GM18517 (cell line): Measurements from ENCODE around the gene GRIPAP1.

ENCODE experiments used
- ATAC-seq: cut with Tn5 transposase; IDR thresholded peaks from one replicate; pipeline ENCODE4 v1.9.1; 2021; ENCODE audit warnings: mild to moderate bottlenecking, moderate library complexity; ENCODE audit not compliant: unreplicated experiment

GRIPAP1 gene

DNA sequence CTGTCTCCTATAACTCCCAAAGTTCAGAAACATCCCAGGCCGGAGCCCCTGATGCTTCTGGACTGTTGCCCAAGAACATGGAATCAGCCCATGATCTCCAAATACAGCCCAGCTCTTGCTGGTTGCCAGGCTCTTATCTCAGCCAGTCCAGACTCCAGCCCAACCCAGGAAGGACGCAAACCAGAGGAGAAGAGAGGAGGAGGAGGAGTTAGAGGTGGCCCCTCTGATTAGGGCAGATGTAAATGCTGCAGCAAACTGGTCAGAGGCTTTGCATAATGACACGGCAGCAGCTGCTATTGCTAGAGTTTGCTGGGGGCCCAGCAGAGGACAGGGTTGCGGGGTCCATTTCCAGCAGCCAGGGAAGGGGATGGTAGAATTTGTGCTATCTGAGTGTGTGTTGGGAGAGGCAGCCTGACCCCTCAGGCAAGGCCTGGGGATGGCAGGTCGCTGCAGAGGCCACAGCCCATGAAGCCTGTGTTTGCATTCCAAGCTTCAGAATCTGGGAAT is 40.4 kb downstream of the GRIPAP1 start:
- no peak for ATAC-seq

DNA sequence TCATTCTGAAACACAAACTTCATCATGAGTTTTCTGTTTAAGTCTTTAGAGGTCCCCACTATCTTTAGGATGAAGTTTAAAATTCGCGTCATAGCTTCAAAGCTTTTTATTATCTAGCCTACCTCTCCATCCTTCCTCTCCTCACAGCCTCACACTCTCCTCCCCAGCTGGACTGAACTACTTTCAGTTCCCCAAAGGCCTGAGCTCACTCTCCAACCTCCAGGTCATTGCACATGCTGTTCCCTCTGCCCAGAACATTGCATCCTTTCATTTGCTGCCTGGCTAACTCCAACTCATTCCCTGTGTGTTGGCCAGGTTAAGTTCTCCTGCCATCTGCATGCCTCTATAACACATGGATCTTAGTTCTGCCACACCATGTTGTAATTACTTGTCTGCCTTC is 41.8 kb downstream of the GRIPAP1 start:
- no peak for ATAC-seq

GRCh38 chrX:48958635-48959094 is 43.4 kb downstream of the GRIPAP1 start:
- ATAC-seq, result no peak

GRCh38 chrX:48957827-48958634 is 44.0 kb downstream of the GRIPAP1 start:
- peak; percentile 76 for ATAC-seq

DNA sequence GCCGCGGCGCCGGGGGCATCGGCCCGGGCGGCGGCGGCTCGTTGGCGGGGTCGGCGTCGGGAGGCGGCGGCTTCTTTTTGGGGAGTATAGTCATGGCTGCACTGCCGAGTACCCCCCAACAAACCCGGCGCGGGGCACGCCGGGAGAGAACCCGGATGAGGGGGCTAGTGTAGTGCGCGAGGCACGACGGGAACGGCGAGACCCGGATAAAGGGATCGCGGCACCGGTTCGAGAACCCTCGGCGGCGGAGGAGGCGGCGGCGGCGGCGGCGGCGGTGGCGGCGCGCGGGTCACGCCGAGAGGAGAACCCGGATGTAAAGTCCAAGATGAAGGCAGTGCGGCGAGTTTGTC is 44.6 kb downstream of the GRIPAP1 start, which contains the start of gene OTUD5:
Gene OTUD5 (minus strand): TSS at position 131 of the 350 bp plus-strand sequence. CDS start 37 bp downstream, at position 94.
- ATAC-seq, result peak; percentile 37

DNA sequence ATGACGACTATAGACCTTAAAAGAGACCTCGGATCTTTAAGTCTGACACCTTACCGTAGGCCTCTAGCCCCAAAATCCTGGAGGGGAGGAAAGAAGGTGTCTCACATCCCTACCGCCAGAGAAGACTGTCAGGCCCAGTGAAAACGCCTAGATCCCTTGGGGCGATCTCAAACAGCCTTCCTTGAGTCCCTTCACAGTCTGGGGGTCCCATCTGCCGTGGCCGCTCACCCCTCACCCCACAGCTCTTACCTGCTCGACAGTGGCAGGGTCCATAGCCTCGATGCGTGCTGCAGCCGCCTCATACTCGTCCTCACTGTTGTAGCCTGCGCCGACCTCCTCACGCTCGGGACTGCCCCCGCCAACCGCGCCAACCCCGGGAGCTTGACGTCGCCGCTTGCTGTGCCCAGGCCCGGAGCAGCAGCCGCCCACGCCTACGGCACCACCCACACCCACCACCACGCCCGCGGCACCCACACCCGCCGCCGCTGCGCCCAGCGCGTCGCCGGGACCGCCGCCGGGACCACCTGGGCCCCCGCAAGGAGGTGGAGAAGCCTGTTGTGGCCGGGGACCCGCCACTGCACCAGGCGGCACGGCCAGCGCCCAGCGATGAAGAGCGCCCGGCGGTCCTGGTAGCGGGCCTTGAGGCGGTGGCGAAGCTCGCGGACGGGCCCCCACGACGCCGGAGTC is 45.2 kb downstream of the GRIPAP1 start:
- no peak for ATAC-seq

DNA sequence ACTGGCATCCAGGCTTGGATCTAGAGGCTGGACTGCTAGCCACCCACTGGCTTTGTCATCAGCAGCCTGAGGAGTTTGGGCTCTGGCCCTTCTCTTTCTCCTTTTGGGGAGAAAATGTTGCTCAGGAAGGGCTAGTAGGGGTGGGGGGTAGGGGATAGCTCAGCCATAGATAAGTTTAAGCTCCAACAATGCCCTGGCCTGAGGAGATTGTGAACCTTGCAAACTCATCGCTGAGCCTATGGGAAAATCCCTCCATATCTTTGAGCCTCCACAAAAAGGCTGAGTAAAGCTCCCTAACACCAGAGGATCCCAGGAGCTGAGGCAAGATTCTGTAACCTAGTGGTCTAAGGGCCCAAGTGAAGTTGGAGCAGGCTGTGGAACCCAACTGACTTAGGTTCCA is 53.5 kb downstream of the GRIPAP1 start:
- no peak for ATAC-seq

DNA sequence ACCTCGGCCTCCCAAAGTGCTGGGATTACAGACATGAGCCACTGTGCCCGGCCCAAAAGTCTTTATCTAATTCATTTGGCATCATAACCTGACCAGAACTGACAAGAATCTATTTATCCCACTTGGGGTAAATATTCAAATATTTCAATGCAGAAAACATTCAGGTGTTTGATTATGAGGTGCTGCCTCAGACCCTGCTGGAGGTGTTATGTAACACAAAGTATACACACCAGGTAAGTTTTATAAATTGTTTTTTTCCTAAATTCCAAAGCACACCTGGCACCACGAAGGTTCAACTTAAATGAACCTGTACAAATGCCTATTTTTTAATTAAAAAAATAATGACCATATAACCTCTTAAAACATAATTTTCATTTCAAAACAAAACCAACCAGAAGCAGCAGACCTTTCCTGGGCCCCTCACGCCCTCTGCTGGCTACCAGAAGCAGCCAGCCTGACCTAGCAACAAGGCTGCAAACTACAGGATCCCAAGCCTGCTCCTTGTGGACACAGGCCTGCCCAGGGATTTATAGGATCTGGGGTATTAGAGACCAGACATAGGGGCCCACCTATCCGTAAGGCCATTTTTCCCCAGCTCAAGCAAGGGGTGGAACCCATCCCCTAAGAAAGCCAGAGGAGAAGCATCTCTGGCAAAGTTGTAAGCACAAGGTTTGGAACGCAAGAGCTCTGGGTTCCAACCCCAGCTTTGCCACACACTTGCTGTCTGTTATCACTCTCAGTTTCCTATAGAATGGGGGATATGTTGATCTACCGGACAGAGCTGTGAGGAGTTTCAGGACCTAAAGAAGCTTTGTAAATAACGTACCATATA is 56.3 kb downstream of the GRIPAP1 start:
- ATAC-seq, result peak; percentile 56

- ATAC-seq, result no peak
Observed at GRCh38 chrX:48942895-48943294, 59.2 kb downstream of the GRIPAP1 start.

DNA sequence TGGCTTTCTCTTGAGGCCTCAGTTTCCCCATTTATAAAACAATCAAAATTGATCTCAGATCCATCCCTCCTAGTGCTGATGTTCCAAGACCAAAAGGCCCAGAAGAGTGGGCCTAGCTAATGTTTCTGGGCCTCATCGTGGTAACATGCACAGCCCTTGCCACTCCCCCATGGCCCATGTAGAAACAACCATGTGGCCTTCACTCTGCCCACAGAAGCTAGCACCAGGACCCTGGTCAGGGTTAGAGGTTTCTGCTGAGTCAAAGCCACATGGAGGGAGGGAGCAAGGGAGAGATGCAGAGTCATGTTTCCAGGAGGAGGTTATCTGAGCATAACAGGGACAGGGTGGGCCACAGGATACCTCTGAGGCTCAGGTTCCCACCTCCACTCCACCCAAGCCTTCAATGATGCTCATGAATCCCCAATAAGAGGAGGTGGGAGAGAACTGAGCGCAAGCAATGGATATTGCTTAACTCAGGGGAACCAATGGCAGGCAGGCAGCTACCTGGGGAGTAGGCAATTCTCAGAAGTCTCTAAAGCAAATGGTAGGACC is 61.6 kb downstream of the GRIPAP1 start:
- no peak for ATAC-seq

DNA sequence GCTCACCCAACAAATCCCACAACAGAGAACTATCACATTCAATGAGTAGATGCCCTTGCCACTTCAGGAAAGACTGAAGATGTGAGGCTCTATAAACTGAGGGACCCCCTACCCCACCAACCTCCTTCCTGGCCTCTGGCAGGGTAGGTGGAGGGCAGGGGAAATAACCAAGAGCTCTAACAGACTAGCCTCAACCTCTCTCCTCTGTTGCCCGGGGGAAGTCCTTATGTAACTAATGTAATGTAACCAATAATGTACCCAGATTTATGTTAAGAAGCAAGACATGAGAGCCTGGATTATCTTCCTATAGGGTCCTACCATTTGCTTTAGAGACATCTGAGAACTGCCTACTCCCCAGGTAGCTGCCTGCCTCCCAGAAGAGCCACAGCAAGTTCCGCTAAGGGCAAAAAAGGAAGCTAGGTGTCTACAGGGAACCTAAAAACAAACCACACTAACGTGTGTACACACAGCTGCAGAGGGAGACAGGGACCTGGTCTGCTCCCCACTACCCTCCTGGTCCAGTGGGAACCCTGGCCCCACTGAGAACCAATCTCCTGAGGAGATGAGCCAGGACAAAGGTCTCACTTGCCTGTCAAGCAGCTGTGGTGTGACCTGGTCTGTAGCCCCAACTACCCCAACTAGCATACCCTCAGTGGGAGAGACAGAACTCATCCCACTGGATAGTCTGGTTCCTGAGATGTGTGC is 62.4 kb downstream of the GRIPAP1 start:
- no peak for ATAC-seq

- peak; percentile 59 for ATAC-seq
Observed at GRCh38 chrX:48938721-48939425, 63.2 kb downstream of the GRIPAP1 start.

GRCh38 chrX:48937054-48937907 is 64.8 kb downstream of the GRIPAP1 start:
- ATAC-seq, result peak; percentile 56

- no peak for ATAC-seq
Observed at GRCh38 chrX:48936429-48937053, 65.5 kb downstream of the GRIPAP1 start.

- ATAC-seq, result no peak
Observed at GRCh38 chrX:48935301-48935670, 66.8 kb downstream of the GRIPAP1 start.

- ATAC-seq, result no peak
Observed at GRCh38 chrX:48934581-48935300, 67.3 kb downstream of the GRIPAP1 start.

- ATAC-seq, result peak; percentile 38
Observed at GRCh38 chrX:48933757-48934156, 68.3 kb downstream of the GRIPAP1 start.
